K562 (cell line): ENCODE measurements around the gene PPP6R1. TPM values are rescaled to one million over a fixed set of nuclear protein-coding genes. Genes with fewer than 3 reads are reported as not detected.

Source experiments
- ARID1B ChIP-seq: fragments of 450-650 bp; IDR thresholded peaks from 2 replicates; pipeline ENCODE4 v1.6.1; 2016; ENCODE audit warnings: antibody characterized with exemption, mild to moderate bottlenecking, inconsistent platforms
- BCOR ChIP-seq: fragments of 450-650 bp; IDR thresholded peaks from 2 replicates; pipeline ENCODE4 v1.6.1; 2016
- EP300 ChIP-seq: IDR thresholded peaks from 2 replicates; pipeline ENCODE4 v1.6.1; 2012; ENCODE audit warnings: low read length, improper control_type of control experiment
- ETV6 ChIP-seq, 3 experiments: fragments of 150-350 bp in 1 of 3; sonication (generic) in 1 of 3; formaldehyde crosslinking in 1 of 3; IDR thresholded peaks; 2 replicates each; pipeline versions ENCODE4 v1.6.1 to v1.8.0; 2014 to 2022; ENCODE audit warnings: borderline replicate concordance in 2 of 3, low read depth in 2 of 3, antibody characterized with exemption in 1 of 3, low read length in 1 of 3, mild to moderate bottlenecking in 1 of 3, missing genetic modification reagents in 1 of 3
- IFI16 ChIP-seq: fragments of 250-450 bp; sonication (Bioruptor Pico); IDR thresholded peaks from 2 replicates; pipeline ENCODE4 v2.1.2; 2022; ENCODE audit warnings: mild to moderate bottlenecking, inconsistent platforms
- MEF2D ChIP-seq: conservative IDR thresholded peaks from 2 replicates; pipeline ENCODE4 v1.6.1; 2016; ENCODE audit warnings: low read depth, missing genetic modification characterization, missing compliant biosample characterization
- MEIS2 ChIP-seq: fragments of 450-650 bp; IDR thresholded peaks from 2 replicates; pipeline ENCODE4 v1.6.1; 2014; ENCODE audit warnings: mild to moderate bottlenecking; ENCODE audit not compliant: partially characterized antibody
- NFATC3 ChIP-seq: fragments of 450-650 bp; IDR thresholded peaks from 2 replicates; pipeline ENCODE4 v1.6.1; 2017; ENCODE audit warnings: mild to moderate bottlenecking
- RCOR1 ChIP-seq, 2 experiments: IDR thresholded peaks; 2 replicates each; pipeline ENCODE4 v1.6.1; 2012; ENCODE audit warnings: low read depth in 2 of 2, low read length in 2 of 2, borderline replicate concordance in 1 of 2, improper control_type of control experiment in 1 of 2
- SIRT6 ChIP-seq: IDR thresholded peaks from one replicate; pipeline ENCODE4 v1.6.1; 2012; ENCODE audit warnings: low read depth, mild to moderate bottlenecking, control low read depth, inconsistent platforms, low read length, moderate library complexity
- SPI1 ChIP-seq: IDR thresholded peaks from 2 replicates; pipeline ENCODE4 v1.6.1; 2011; ENCODE audit warnings: low read depth, low read length, control low read depth, borderline replicate concordance
- TCF3 ChIP-seq: sonication (generic); formaldehyde crosslinking; IDR thresholded peaks from 2 replicates; pipeline ENCODE4 v1.4.0; 2020; ENCODE audit warnings: mild to moderate bottlenecking, missing genetic modification reagents
- TGIF2 ChIP-seq: sonication (generic); formaldehyde crosslinking; IDR thresholded peaks from 2 replicates; pipeline ENCODE4 v1.8.1; 2022; ENCODE audit warnings: mild to moderate bottlenecking, missing genetic modification reagents, moderate library complexity
- ZNF431 ChIP-seq: sonication (generic); formaldehyde crosslinking; IDR thresholded peaks from 2 replicates; pipeline ENCODE4 v1.8.0; 2022; ENCODE audit warnings: mild to moderate bottlenecking, missing genetic modification reagents
- ZNF668 ChIP-seq: fragments of 250-450 bp; sonication (Bioruptor Pico); IDR thresholded peaks from 2 replicates; pipeline ENCODE4 v1.8.0; 2022; ENCODE audit warnings: mild to moderate bottlenecking, inconsistent platforms
- ZNF830 ChIP-seq: fragments of 250-450 bp; sonication (Bioruptor Pico); IDR thresholded peaks from 2 replicates; pipeline ENCODE4 v1.5.0; 2021; ENCODE audit warnings: mild to moderate bottlenecking
- polyA plus RNA-seq, 8 experiments: library from polyadenylated mRNA; depleted of rRNA in 4 of 8; stranded (reverse) in 5 of 8; unstranded in 3 of 8; fragments of >200 nt; fragmentation: Nextera tagmentation in 2 of 8; fragmentation: Illumina TruSeq in 1 of 8; extraction: Ambion mirVana in 2 of 8; extraction: Trizol in 1 of 8; gene quantifications; 2 replicates each; pipeline versions ENCODE4 v1.2.1 to v1.2.3, GENCODE V29; 2011 to 2014; ENCODE audit warnings: inconsistent platforms in 1 of 8, missing spikeins in 1 of 8
- total RNA-seq, 7 experiments: library from RNA; depleted of rRNA in 6 of 7; stranded (reverse); fragments of >200 nt in 6 of 7; fragmentation: Illumina TruSeq in 2 of 7; extraction: Trizol in 2 of 7; gene quantifications; 2 replicates each; pipeline versions ENCODE4 v1.2.1 to v1.2.3, GENCODE V29; 2011 to 2021; ENCODE audit warnings: low replicate concordance in 1 of 7
- TF ChIP-seq, protein P1 (sequence below): fragments of 450-650 bp; IDR thresholded peaks from 2 replicates; pipeline ENCODE4 v1.6.1; 2016; ENCODE audit warnings: low read depth
- TF ChIP-seq, protein P2 (sequence below): sonication (generic); formaldehyde crosslinking; IDR thresholded peaks from 2 replicates; pipeline ENCODE4 v1.8.0; 2022; ENCODE audit warnings: mild to moderate bottlenecking, missing genetic modification reagents

The PPP6R1 gene
- total and polyA plus RNA-seq, 9 of the 15 experiments (the other 6 are each of a cell fraction or from before 2014, with no cell fraction given): 0.48 to 135 (median 37.2) TPM

DNA sequence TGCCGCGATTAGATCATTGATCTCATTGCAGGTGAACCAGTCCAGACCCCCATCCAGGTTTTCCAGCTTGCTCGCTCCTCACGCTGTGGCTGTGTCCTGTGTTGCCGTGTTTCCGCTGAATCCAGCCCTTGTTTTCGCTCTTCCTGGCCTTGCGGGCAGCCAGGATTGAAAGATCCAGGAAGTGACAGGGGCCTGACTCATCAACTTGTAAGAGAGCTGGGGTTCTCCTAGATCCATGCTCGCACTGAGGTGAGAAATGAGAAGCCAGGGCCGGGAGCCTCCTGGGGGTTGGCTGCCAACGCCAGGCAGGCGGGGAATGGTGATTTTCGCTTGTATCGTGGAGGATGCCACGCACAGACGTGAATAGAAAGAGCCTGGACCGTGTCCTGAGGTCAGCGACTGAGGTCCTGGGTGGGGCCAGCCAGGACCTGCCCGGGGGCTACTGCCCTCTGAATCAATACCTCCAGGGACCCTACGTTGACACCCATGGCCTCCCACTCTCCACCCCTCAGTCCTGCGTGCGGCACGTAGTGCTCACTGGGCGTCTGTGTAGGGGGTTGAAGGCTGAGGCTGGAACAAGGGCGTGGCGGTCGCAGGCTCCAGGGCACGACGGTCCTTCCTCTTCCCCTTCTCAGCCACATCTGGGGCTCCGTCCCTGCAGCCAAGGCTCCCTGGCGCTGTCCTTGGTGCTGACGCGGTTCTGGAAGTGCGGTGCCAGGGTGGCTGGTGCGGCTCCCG lies 42.2 kb downstream of the PPP6R1 start (continued):
- TF ChIP-seq, protein P1, sequence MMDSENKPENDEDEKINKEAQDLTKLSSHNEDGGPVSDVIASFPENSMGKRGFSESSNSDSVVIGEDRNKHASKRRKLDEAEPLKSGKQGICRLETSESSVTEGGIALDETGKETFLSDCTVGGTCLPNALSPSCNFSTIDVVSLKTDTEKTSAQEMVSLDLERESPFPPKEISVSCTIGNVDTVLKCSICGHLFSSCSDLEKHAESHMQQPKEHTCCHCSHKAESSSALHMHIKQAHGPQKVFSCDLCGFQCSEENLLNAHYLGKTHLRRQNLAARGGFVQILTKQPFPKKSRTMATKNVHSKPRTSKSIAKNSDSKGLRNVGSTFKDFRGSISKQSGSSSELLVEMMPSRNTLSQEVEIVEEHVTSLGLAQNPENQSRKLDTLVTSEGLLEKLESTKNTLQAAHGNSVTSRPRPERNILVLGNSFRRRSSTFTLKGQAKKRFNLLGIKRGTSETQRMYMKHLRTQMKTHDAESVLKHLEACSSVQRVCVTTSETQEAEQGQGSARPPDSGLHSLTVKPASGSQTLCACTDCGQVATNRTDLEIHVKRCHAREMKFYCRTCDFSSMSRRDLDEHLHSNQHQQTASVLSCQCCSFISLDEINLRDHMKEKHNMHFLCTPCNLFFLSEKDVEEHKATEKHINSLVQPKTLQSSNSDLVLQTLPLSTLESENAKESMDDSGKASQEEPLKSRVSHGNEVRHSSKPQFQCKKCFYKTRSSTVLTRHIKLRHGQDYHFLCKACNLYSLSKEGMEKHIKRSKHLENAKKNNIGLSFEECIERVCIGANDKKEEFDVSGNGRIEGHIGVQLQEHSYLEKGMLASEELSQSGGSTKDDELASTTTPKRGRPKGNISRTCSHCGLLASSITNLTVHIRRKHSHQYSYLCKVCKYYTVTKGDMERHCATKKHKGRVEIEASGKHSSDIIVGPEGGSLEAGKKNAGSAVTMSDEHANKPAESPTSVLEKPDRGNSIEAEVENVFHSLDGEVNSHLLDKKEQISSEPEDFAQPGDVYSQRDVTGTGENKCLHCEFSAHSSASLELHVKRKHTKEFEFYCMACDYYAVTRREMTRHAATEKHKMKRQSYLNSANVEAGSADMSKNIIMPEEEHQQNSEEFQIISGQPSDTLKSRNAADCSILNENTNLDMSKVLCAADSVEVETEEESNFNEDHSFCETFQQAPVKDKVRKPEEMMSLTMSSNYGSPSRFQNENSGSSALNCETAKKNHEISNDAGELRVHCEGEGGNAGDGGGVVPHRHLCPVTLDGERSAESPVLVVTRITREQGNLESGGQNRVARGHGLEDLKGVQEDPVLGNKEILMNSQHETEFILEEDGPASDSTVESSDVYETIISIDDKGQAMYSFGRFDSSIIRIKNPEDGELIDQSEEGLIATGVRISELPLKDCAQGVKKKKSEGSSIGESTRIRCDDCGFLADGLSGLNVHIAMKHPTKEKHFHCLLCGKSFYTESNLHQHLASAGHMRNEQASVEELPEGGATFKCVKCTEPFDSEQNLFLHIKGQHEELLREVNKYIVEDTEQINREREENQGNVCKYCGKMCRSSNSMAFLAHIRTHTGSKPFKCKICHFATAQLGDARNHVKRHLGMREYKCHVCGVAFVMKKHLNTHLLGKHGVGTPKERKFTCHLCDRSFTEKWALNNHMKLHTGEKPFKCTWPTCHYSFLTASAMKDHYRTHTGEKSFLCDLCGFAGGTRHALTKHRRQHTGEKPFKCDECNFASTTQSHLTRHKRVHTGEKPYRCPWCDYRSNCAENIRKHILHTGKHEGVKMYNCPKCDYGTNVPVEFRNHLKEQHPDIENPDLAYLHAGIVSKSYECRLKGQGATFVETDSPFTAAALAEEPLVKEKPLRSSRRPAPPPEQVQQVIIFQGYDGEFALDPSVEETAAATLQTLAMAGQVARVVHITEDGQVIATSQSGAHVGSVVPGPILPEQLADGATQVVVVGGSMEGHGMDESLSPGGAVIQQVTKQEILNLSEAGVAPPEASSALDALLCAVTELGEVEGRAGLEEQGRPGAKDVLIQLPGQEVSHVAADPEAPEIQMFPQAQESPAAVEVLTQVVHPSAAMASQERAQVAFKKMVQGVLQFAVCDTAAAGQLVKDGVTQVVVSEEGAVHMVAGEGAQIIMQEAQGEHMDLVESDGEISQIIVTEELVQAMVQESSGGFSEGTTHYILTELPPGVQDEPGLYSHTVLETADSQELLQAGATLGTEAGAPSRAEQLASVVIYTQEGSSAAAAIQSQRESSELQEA: peak; percentile 39; the same call in 1 of the 2 replicates
- peak; percentile 76 to 95 for TF ChIP-seq RCOR1 (IDR thresholded peaks at IDR 0.05; ENCODE audit: borderline replicate concordance in 1 of 2, low read depth in 2 of 2, low read length in 2 of 2)
- no peak; the same call in 1 of the 2 replicates for TF ChIP-seq MEF2D
- no peak for TF ChIP-seq SIRT6
- peak; percentile 27; the same call in 1 of the 2 replicates for TF ChIP-seq ZNF668 (CRISPR knock-in tag)
- peak; percentile 87 for TF ChIP-seq MEIS2
- TF ChIP-seq ZNF830 (CRISPR knock-in tag): 0 out of 2 replicates have a peak, but pooled peaks have one; percentile 19
- peak in 1 of 2 experiments; percentile 34; a peak in 2 of 4 replicates for TF ChIP-seq ETV6 (IDR thresholded peaks at IDR 0.05; ENCODE audit: borderline replicate concordance in 1 of 2, low read depth in 2 of 2, low read length in 1 of 2)
- peak; percentile 93 for TF ChIP-seq ETV6 (CRISPR knock-in tag; IDR thresholded peaks at IDR 0.05; ENCODE audit: borderline replicate concordance)
- peak; percentile 93 for TF ChIP-seq BCOR
- TF ChIP-seq IFI16 (CRISPR knock-in tag): no peak
- TF ChIP-seq TGIF2 (CRISPR knock-in tag): peak; percentile 80; the same call in 1 of the 2 replicates
- TF ChIP-seq NFATC3: no peak
- TF ChIP-seq SPI1: peak; percentile 77
- peak; percentile 74 for TF ChIP-seq ZNF431 (CRISPR knock-in tag)
- peak; percentile 72 for TF ChIP-seq TCF3 (CRISPR knock-in tag)
- TF ChIP-seq, protein P2, sequence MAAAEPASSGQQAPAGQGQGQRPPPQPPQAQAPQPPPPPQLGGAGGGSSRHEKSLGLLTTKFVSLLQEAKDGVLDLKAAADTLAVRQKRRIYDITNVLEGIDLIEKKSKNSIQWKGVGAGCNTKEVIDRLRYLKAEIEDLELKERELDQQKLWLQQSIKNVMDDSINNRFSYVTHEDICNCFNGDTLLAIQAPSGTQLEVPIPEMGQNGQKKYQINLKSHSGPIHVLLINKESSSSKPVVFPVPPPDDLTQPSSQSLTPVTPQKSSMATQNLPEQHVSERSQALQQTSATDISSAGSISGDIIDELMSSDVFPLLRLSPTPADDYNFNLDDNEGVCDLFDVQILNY (CRISPR knock-in tag): peak; percentile 88
- peak; percentile 94 for TF ChIP-seq EP300
- TF ChIP-seq ARID1B: peak; percentile 84
